K562 (cell line): ENCODE results near the gene SCFD2. TPM values are rescaled to one million over a fixed set of nuclear protein-coding genes. Genes with fewer than 3 reads are reported as not detected.

Experiments used
- FOXP1 ChIP-seq: sonication (generic); formaldehyde crosslinking; IDR thresholded peaks from 2 replicates; pipeline ENCODE4 v1.8.0; 2022; ENCODE audit warnings: mild to moderate bottlenecking, missing genetic modification reagents
- HNRNPL ChIP-seq: fragments of 200-400 bp; formaldehyde crosslinking; IDR thresholded peaks from 2 replicates; pipeline ENCODE4 v1.6.1; 2017; ENCODE audit warnings: low read depth, mild to moderate bottlenecking, low read length
- JUN ChIP-seq, 2 experiments: sonication (generic) in 1 of 2; formaldehyde crosslinking in 1 of 2; IDR thresholded peaks; 2 replicates each; pipeline versions ENCODE4 v1.6.1 to v1.8.0; 2012 to 2022; ENCODE audit warnings: borderline replicate concordance in 2 of 2, mild to moderate bottlenecking in 2 of 2, improper control_type of control experiment in 1 of 2, low read depth in 1 of 2, low read length in 1 of 2, missing genetic modification reagents in 1 of 2
- KAT7 ChIP-seq: sonication (generic); formaldehyde crosslinking; IDR thresholded peaks from 2 replicates; pipeline ENCODE4 v1.8.0; 2022; ENCODE audit warnings: missing genetic modification reagents, mild to moderate bottlenecking, borderline replicate concordance
- KLF6 ChIP-seq: fragments of 250-450 bp; sonication (Bioruptor Pico); IDR thresholded peaks from 2 replicates; pipeline ENCODE4 v1.4.0; 2020; ENCODE audit warnings: mild to moderate bottlenecking, moderate library complexity, borderline replicate concordance
- MTA2 ChIP-seq: fragments of 450-650 bp; IDR thresholded peaks from 2 replicates; pipeline ENCODE4 v1.6.1; 2016; ENCODE audit warnings: low read depth
- SMC3 ChIP-seq: conservative IDR thresholded peaks from 2 replicates; pipeline ENCODE4 v1.6.1; 2011; ENCODE audit warnings: low read depth, low read length, improper control_type of control experiment; ENCODE audit not compliant: insufficient read depth
- TEAD4 ChIP-seq, 2 experiments: sonication (generic) in 1 of 2; formaldehyde crosslinking in 1 of 2; IDR thresholded peaks; 2 replicates each; pipeline versions ENCODE4 v1.6.1 to v1.8.0; 2012 to 2022; ENCODE audit warnings: borderline replicate concordance in 1 of 2, inconsistent platforms in 1 of 2, low read length in 1 of 2, mild to moderate bottlenecking in 1 of 2, missing genetic modification reagents in 1 of 2
- ZC3H11A ChIP-seq: IDR thresholded peaks from 2 replicates; pipeline ENCODE4 v1.6.1; 2012; ENCODE audit warnings: low read depth, low read length, improper control_type of control experiment
- ZNF12 ChIP-seq: sonication (generic); formaldehyde crosslinking; IDR thresholded peaks from 2 replicates; pipeline ENCODE4 v1.4.0; 2020; ENCODE audit warnings: mild to moderate bottlenecking, missing genetic modification reagents
- ZNF175 ChIP-seq: fragments of 200-800 bp; sonication (Bioruptor generic); IDR thresholded peaks from 2 replicates; pipeline ENCODE4 v1.6.1; 2016; ENCODE audit warnings: low read depth, mild to moderate bottlenecking, missing genetic modification characterization, missing compliant biosample characterization
- ZNF75A ChIP-seq: fragments of 450-650 bp; formaldehyde crosslinking; IDR thresholded peaks from 2 replicates; pipeline ENCODE4 v1.4.0; 2020; ENCODE audit warnings: mild to moderate bottlenecking
- polyA plus RNA-seq, 8 experiments: library from polyadenylated mRNA; depleted of rRNA in 4 of 8; stranded (reverse) in 5 of 8; unstranded in 3 of 8; fragments of >200 nt; fragmentation: Nextera tagmentation in 2 of 8; fragmentation: Illumina TruSeq in 1 of 8; extraction: Ambion mirVana in 2 of 8; extraction: Trizol in 1 of 8; gene quantifications; 2 replicates each; pipeline versions ENCODE4 v1.2.1 to v1.2.3, GENCODE V29; 2011 to 2014; ENCODE audit warnings: inconsistent platforms in 1 of 8, missing spikeins in 1 of 8
- total RNA-seq, 7 experiments: library from RNA; depleted of rRNA in 6 of 7; stranded (reverse); fragments of >200 nt in 6 of 7; fragmentation: Illumina TruSeq in 2 of 7; extraction: Trizol in 2 of 7; gene quantifications; 2 replicates each; pipeline versions ENCODE4 v1.2.1 to v1.2.3, GENCODE V29; 2011 to 2021; ENCODE audit warnings: low replicate concordance in 1 of 7
- TF ChIP-seq, protein P1 (sequence below): fragments of 250-450 bp; sonication (Bioruptor Pico); IDR thresholded peaks from 2 replicates; pipeline ENCODE4 v1.4.0; 2020
- TF ChIP-seq, protein P2 (sequence below): fragments of 250-450 bp; sonication (Bioruptor Pico); IDR thresholded peaks from 2 replicates; pipeline ENCODE4 v1.8.0; 2021; ENCODE audit warnings: mild to moderate bottlenecking, moderate library complexity
- TF ChIP-seq, protein P3 (sequence below): fragments of 250-450 bp; sonication (Bioruptor Pico); IDR thresholded peaks from 2 replicates; pipeline ENCODE4 v1.4.0; 2020
- TF ChIP-seq, protein P4 (sequence below): fragments of 450-650 bp; IDR thresholded peaks from 2 replicates; pipeline ENCODE4 v1.6.1; 2014; ENCODE audit warnings: low read depth, mild to moderate bottlenecking, moderate library complexity, borderline replicate concordance

Gene SCFD2
- total and polyA plus RNA-seq, 9 of the 15 experiments (the other 6 are each of a cell fraction or from before 2014, with no cell fraction given) = 5.7 to 30.3 (median 22.8) TPM

DNA sequence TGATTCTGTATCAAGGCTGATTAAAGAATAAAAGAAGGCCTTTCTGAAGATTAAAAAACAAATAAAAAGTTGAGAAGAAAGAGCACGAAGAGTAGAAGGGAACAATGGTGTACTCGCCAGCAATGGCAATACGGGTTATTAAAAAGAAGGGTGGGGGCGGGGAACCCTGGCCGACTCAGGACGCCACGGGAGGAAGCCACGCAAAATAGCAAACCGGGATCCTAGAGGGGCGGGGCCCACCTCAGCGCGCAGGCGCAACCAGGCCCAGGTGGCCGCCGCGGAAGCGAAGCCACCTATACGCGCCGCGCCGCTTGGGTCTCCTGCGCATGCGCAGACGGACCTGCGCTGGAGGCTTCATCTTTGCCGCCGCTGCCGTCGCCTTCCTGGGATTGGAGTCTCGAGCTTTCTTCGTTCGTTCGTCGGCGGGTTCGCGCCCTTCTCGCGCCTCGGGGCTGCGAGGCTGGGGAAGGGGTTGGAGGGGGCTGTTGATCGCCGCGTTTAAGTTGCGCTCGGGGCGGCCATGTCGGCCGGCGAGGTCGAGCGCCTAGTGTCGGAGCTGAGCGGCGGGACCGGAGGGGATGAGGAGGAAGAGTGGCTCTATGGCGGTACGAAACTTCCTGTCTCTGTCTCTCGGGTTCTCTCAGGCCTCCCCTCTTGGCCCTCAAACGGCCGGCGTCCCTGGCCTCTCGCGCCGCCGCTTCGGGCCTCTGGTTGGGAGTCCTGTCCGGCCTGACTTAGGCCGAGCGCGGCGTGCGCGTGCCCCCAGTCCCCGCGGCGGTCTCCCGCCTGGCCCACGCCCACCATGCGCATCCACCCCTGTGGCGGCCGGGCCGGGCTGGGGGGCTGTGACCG is 11.7 kb upstream of the SCFD2 start, which contains the start of gene FIP1L1 (continued):
- TF ChIP-seq, protein P1, sequence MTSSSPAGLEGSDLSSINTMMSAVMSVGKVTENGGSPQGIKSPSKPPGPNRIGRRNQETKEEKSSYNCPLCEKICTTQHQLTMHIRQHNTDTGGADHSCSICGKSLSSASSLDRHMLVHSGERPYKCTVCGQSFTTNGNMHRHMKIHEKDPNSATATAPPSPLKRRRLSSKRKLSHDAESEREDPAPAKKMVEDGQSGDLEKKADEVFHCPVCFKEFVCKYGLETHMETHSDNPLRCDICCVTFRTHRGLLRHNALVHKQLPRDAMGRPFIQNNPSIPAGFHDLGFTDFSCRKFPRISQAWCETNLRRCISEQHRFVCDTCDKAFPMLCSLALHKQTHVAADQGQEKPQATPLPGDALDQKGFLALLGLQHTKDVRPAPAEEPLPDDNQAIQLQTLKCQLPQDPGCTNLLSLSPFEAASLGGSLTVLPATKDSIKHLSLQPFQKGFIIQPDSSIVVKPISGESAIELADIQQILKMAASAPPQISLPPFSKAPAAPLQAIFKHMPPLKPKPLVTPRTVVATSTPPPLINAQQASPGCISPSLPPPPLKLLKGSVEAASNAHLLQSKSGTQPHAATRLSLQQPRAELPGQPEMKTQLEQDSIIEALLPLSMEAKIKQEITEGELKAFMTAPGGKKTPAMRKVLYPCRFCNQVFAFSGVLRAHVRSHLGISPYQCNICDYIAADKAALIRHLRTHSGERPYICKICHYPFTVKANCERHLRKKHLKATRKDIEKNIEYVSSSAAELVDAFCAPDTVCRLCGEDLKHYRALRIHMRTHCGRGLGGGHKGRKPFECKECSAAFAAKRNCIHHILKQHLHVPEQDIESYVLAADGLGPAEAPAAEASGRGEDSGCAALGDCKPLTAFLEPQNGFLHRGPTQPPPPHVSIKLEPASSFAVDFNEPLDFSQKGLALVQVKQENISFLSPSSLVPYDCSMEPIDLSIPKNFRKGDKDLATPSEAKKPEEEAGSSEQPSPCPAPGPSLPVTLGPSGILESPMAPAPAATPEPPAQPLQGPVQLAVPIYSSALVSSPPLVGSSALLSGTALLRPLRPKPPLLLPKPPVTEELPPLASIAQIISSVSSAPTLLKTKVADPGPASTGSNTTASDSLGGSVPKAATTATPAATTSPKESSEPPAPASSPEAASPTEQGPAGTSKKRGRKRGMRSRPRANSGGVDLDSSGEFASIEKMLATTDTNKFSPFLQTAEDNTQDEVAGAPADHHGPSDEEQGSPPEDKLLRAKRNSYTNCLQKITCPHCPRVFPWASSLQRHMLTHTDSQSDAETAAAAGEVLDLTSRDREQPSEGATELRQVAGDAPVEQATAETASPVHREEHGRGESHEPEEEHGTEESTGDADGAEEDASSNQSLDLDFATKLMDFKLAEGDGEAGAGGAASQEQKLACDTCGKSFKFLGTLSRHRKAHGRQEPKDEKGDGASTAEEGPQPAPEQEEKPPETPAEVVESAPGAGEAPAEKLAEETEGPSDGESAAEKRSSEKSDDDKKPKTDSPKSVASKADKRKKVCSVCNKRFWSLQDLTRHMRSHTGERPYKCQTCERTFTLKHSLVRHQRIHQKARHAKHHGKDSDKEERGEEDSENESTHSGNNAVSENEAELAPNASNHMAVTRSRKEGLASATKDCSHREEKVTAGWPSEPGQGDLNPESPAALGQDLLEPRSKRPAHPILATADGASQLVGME (CRISPR knock-in tag) = no peak
- TF ChIP-seq KLF6 (CRISPR knock-in tag) = no peak
- TF ChIP-seq, protein P2, sequence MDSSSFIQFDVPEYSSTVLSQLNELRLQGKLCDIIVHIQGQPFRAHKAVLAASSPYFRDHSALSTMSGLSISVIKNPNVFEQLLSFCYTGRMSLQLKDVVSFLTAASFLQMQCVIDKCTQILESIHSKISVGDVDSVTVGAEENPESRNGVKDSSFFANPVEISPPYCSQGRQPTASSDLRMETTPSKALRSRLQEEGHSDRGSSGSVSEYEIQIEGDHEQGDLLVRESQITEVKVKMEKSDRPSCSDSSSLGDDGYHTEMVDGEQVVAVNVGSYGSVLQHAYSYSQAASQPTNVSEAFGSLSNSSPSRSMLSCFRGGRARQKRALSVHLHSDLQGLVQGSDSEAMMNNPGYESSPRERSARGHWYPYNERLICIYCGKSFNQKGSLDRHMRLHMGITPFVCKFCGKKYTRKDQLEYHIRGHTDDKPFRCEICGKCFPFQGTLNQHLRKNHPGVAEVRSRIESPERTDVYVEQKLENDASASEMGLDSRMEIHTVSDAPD (CRISPR knock-in tag) = no peak
- no peak for TF ChIP-seq TEAD4 (IDR thresholded peaks at IDR 0.05; ENCODE audit: low read length)
- TF ChIP-seq TEAD4 (CRISPR knock-in tag; IDR thresholded peaks at IDR 0.05; ENCODE audit: borderline replicate concordance) = no peak
- 0 out of 2 replicates have a peak, but pooled peaks have one; percentile 68 for TF ChIP-seq ZNF12
- TF ChIP-seq HNRNPL = no peak
- TF ChIP-seq ZNF75A = no peak
- no peak for TF ChIP-seq JUN (IDR thresholded peaks at IDR 0.05; ENCODE audit: borderline replicate concordance, low read depth, low read length)
- TF ChIP-seq JUN (CRISPR knock-in tag; IDR thresholded peaks at IDR 0.05; ENCODE audit: borderline replicate concordance) = 0 out of 2 replicates have a peak, but pooled peaks have one; percentile 52
- TF ChIP-seq, protein P3, sequence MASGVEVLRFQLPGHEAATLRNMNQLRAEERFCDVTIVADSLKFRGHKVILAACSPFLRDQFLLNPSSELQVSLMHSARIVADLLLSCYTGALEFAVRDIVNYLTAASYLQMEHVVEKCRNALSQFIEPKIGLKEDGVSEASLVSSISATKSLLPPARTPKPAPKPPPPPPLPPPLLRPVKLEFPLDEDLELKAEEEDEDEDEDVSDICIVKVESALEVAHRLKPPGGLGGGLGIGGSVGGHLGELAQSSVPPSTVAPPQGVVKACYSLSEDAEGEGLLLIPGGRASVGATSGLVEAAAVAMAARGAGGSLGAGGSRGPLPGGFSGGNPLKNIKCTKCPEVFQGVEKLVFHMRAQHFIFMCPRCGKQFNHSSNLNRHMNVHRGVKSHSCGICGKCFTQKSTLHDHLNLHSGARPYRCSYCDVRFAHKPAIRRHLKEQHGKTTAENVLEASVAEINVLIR (CRISPR knock-in tag) = no peak
- TF ChIP-seq ZNF175 = no peak
- TF ChIP-seq ZC3H11A = no peak
- TF ChIP-seq FOXP1 (CRISPR knock-in tag) = peak; percentile 91
- no peak for TF ChIP-seq MTA2
- peak; percentile 98 for TF ChIP-seq KAT7 (CRISPR knock-in tag)
- TF ChIP-seq, protein P4, sequence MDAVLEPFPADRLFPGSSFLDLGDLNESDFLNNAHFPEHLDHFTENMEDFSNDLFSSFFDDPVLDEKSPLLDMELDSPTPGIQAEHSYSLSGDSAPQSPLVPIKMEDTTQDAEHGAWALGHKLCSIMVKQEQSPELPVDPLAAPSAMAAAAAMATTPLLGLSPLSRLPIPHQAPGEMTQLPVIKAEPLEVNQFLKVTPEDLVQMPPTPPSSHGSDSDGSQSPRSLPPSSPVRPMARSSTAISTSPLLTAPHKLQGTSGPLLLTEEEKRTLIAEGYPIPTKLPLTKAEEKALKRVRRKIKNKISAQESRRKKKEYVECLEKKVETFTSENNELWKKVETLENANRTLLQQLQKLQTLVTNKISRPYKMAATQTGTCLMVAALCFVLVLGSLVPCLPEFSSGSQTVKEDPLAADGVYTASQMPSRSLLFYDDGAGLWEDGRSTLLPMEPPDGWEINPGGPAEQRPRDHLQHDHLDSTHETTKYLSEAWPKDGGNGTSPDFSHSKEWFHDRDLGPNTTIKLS = peak; percentile 60; the same call in 1 of the 2 replicates
- no peak for TF ChIP-seq SMC3
